Fibroblast of skin of scalp (primary cell): Measurements from ENCODE around the gene ZNF764. TPM values are rescaled to one million over a fixed set of nuclear protein-coding genes. Genes with fewer than 3 reads are reported as not detected.
"Not testable (repeated sequence)": the region's sequence is repeated elsewhere in the genome, so short reads cannot be mapped to it uniquely, and the experiment has no call there.

Experiments used
- DNase-seq: peaks from one replicate; pipeline ENCODE4 v3.0.0-alpha.2; 2013
- polyA plus RNA-seq, 2 experiments: library from polyadenylated mRNA; unstranded; fragments of 120-200 nt; gene quantifications; one replicate each; pipeline ENCODE4 v1.2.1, GENCODE V29; 2013; ENCODE audit not compliant: insufficient read length in 2 of 2

Gene ZNF764
- 5.2 TPM for polyA plus RNA-seq (2013, experiment 1 of 2; ENCODE audit: insufficient read length)
- polyA plus RNA-seq (2013, experiment 2 of 2; ENCODE audit: insufficient read length) = 5.5 TPM

GRCh38 chr16:30557957-30558788, at the start of gene ZNF764:
ZNF764 (minus strand) TSS chr16:30558374; CDS start chr16:30558182, 192 bp downstream.
- peak; percentile 99 for DNase-seq

DNA sequence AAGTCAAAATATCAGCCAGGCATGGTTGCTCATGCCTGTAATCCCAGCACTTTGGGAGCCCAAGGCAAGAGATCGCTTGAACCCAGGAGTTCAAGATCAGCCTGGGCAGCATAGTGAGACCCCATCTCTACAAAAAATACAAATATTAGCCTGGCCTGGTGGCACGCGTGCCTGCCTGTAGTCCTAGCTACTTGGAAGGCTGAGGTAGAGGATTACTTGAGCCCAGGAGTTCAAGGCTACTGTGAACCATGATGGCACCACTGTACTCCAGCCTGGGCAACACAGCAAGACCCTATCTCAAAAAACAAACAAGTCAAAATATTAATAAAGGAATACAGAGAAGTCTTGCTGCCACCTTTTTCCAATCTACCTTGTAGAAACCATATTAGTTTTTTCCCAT, 47.8 kb upstream of the ZNF764 start:
- no peak for DNase-seq

GRCh38 chr16:30605158-30605557, 47.0 kb upstream of the ZNF764 start:
- DNase-seq = no peak

GRCh38 chr16:30604316-30604947, 46.3 kb upstream of the ZNF764 start:
- no peak for DNase-seq

GRCh38 chr16:30603945-30604315, 45.8 kb upstream of the ZNF764 start:
- no peak for DNase-seq

DNA sequence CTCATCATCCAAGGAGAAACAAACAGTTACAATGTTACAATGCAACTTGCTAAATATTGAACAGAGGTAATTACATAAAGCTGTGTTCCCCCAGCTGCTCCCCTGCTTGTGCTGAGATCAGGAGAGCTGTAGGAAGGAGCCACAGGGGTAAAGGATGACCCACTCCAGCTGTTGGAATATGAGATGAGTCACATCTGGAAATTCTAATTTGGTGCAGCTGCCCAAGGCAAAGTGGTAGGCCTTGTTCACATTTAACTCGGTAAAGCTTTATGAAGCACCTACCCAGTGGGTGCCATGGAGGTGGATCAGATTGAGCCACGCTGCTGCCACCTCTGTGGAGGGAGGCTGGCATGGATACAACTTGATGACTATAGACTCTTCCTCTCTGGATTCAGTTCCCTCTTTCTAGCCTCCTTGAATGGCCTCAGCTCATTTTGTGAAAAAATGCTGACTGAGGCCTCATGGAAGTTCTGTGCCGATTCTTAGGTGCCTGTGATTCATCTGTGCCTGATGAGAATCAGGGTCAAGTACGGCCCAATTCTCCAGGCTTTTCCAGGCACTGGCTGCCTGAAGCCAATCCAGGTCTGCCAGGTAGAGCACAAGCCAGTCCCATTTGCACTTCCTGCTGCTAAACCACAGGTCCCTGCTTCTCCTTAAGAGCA, 44.6 kb upstream of the ZNF764 start:
- peak; percentile 22 for DNase-seq

- no peak for DNase-seq
Observed at GRCh38 chr16:30601966-30602365, 43.8 kb upstream of the ZNF764 start.

DNA sequence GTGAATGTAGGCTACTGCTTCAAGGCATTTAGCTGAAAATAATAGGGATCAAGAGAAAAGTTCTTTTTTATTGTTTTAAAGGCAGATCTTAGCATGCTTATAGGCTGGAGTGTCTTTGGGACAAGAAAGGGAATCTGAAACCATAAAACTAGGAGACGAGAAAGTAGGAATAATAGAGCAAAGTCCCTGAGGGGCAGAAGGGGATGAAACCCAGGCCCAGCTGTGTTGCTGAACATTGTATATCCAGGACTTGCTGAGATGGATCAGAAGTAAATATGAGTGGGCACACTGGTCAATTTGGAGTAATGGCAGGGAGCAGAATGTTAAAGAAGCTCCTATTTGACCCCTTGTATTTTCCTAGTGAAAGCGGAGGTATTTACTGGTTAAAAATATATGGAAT, 42.8 kb upstream of the ZNF764 start:
- no peak for DNase-seq

DNA sequence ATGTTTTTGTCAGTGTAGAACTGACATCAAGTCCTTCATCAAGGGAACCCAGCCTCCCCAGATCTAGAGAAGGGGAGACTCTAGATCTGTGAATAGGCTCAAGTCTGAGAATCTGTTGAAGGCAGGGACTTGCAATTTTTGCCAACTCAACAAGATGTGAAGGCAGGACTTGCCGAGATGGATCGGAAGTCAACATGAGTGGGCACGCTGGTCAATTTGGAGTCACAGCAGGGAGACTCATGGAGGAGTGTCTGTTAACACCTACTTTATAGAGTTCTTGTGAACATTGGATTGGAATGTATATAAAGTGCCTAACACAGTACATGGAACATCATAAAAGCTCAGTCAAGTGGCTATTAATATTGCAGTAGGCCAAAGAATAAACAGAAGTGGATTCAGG, 42.0 kb upstream of the ZNF764 start:
- DNase-seq = no peak

DNA sequence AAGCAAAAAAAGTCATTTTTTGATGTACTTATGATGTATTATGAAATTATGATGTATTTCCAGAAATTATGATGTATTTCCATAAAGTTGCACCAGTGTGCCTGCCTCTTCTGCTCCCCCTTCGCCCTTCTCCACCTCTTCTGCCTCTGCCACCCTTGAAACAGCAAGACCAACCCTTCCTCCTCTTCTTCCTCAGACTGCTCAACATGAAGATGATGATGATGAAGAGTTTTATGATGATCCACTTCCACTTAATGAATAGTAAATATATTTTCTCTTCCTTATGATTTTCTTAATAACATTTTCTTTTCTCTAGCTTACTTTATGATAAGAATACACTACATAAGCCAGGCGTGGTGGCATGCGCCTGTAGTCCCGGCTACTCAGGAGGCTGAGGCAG, 34.7 kb upstream of the ZNF764 start:
- no peak for DNase-seq

DNA sequence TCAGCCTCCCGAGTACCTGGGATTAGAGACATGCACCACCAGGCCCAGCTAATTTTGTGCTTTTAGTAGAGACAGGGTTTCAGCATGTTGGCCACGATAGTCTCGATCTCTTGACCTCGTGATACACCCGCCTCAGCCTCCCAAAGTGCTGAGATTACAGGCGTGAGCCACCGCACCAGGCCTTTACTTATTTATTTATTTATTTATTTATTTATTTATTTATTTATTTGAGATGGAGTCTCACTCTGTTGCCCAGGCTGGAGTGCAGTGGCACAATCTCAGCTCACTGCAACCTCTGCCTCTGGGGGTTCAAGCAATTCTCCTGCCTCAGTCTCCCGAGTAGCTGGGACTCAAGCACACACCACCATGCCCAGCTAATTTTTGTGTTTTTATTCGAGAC, 32.7 kb upstream of the ZNF764 start:
- DNase-seq = not testable (repeated sequence)

DNA sequence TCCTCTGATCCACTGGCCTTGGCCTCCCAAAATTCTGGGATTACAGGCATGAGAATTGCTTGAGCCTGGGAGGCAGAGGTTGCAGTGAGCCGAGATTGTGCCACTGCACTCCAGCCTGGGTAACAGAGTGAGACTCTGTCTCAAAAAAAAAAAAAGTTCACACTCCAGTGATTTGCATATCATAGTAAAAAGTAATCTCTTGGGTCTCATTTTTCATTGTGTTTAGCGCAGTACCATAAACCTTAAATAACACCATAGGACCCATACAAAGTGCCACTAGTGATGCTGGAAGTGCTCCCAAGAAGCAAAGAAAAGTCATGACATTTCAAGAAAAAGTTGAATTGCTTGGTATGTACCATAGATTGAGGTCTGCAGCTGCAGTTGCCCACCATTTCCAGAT, 31.4 kb upstream of the ZNF764 start:
- DNase-seq = not testable (repeated sequence)

- DNase-seq = no peak
Observed at GRCh38 chr16:30588651-30589050, 30.5 kb upstream of the ZNF764 start.

DNA sequence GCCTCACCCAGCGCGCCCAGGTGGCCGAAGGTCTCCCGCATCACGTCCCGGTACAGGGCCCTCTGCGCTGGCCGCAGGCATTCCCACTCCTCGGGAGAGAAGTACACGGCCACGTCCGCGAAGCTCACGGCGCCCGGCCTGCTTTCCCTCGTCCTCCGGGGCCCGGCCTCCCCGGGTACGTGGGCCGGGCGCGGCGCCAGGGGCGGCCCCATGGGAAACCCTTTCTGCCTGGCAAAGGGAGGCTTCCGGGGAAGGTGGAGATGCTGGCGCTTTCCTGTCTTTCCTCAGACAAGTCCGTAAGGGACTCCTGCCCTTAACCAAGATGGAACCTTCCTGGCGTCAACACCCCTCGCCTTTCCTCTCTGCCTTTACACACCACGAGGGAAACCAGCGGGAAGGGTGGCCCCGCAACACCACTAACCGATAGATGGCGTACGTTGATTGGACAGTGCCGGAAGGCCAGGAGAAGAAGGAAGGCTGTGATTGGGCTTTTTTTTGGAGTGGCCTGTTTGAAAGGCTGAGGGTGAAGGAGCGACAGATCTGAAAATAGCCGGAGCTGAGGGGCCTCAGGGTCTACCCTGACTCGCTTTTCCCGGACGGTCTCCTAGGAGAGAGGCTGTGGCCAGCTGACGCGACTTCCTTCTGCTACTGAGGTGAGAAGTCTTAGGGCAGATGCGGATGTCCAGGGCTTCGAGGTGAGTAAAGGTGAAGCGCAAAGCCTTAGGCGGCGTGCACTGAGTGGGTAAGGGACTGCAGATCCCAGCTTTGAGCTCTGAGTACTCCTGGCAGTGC, 27.4 kb upstream of the ZNF764 start, which contains the start of gene ZNF785:
Gene ZNF785, minus strand, starts transcription at position 298 of the 792 bp plus-strand sequence. Its CDS starts 86 bp downstream, at position 212.
- DNase-seq = peak; percentile 100

- DNase-seq = no peak
Observed at GRCh38 chr16:30585022-30585399, 26.8 kb upstream of the ZNF764 start.

DNA sequence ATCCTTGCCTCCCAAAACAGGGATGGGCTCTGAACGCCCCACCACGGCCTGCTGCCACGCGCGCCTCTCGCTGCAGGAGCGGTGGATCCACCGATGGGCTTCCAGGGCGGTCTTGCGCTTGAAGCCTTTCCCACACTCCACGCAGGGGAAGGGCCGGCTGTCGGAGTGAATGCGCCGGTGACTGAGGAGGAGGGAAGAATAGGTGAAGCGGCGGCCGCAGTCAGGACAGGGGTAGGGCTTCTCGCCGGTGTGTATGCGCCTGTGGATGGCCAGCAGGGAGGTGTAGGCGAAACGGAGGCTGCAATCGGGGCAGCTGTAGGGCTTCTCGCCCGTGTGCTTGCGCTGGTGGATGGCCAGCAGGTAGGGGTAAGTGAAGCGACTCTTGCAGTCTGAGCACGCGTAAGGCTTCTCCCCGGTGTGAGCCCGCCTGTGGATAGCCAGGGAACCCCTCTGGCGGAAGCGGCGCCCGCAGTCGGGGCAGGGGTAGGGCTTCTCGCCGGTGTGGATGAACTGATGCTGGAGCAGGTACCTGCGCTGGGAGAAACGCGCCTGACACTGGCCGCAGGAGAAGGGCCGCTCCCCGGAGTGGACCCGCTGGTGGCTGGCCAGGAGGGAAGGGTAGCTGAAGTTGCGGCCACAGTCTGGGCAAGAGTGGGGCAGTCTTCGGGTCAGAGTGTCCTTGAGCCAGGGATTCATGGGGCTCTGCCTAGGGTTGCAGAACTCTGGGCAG, 24.6 kb upstream of the ZNF764 start:
- DNase-seq = no peak

- DNase-seq = no peak
Observed at GRCh38 chr16:30581457-30581856, 23.3 kb upstream of the ZNF764 start.

DNA sequence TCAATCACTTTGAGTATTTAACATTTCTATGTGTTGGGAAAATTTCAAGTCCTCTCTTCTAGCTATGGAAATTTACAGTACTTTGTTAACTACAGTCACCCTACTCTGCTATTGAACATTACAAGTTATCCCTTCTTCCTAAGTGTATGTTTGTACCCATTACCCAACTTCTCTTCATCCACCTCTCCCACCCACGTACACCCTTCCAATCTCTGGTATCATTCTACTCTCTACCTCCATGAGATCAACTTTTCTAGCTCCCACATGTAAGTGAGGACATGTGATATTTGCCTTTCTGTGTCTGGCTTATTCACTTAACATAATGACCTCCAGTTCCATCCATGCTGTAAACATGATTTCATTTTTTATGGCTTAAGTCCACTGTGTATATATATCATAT, 16.5 kb upstream of the ZNF764 start:
- no peak for DNase-seq

- DNase-seq = peak; percentile 98
Observed at GRCh38 chr16:30571445-30572322, 13.5 kb upstream of the ZNF764 start, which contains the start of gene ZNF688. ZNF688 (minus strand) TSS chr16:30571714; CDS start chr16:30571629, 85 bp downstream.

GRCh38 chr16:30570636-30571444, 12.7 kb upstream of the ZNF764 start:
- peak; percentile 32 for DNase-seq
